GM12875 (cell line): ENCODE results near the gene C19orf33.

Experiments
- H3K4me3 ChIP-seq: one replicate; pipeline ENCODE4 v1.5.1; 2011; ENCODE audit warnings: low read depth, low read length, control low read depth
- CTCF ChIP-seq: IDR thresholded peaks from 2 replicates; pipeline ENCODE4 v1.5.1; 2011; ENCODE audit warnings: low read depth, mild to moderate bottlenecking, control low read depth, inconsistent platforms, low read length, moderate library complexity, borderline replicate concordance; ENCODE audit not compliant: insufficient read depth

Gene C19orf33

GRCh38 chr19:38288123-38288855 is 15.8 kb upstream of the C19orf33 start:
- TF ChIP-seq CTCF: no peak
- no peak overlapping the region for H3K4me3 ChIP-seq

GRCh38 chr19:38289955-38290354 is 14.1 kb upstream of the C19orf33 start:
- no peak overlapping the region for H3K4me3 ChIP-seq
- TF ChIP-seq CTCF: no peak

GRCh38 chr19:38290631-38291147 is 13.4 kb upstream of the C19orf33 start:
- no peak for TF ChIP-seq CTCF
- no peak overlapping the region for H3K4me3 ChIP-seq

- no peak for TF ChIP-seq CTCF
- H3K4me3 ChIP-seq: no peak overlapping the region
Observed at GRCh38 chr19:38291855-38292254, 12.2 kb upstream of the C19orf33 start.

GRCh38 chr19:38293281-38293680 is 10.8 kb upstream of the C19orf33 start:
- TF ChIP-seq CTCF: no peak

GRCh38 chr19:38294090-38294489 is 10.0 kb upstream of the C19orf33 start:
- no peak for TF ChIP-seq CTCF
- no peak overlapping the region for H3K4me3 ChIP-seq

More at GRCh38 chr19:38293281-38293680, 10.8 kb upstream of the C19orf33 start:
- no peak overlapping the region for H3K4me3 ChIP-seq
